ENCODE results near the gene OSBP2. TPM values are rescaled to one million over a fixed set of nuclear protein-coding genes. Genes with fewer than 3 reads are reported as not detected.

OSBP2 gene
- total RNA-seq, 2 experiments from 2014 or later: 2.3 to 2.9 TPM

DNA sequence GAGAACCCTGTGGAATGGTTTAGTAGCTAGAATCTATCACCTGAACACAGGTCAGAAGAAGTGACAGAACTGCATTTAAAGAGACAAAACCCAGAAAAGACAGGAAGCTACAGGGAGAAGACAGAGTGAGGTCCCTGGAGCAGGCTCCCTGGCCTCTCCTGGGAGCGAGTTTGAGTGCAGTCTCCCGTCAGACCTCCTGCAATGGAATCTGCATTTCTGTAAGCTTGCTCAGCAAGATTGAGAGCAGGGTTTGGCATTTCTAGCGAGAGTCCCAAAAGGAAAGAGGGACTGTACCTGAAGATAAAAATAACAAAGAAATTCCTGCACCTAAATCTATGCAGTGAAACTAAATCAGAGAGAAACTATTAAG lies 199.7 kb downstream of the OSBP2 start:
- Mint-ChIP-seq H3K27ac (no peak overlapping the region), H3K4me3 (no peak overlapping the region), H3K9me3 (no peaks in the 10 kb centered on the region), H3K4me1 (ENCODE audit: low read depth) (peaks cover 25% of the 10 kb centered on the region), H3K36me3 (no peaks in the 10 kb centered on the region), H3K27me3 (no peaks in the 10 kb centered on the region)
- ChIA-PET CTCF (interaction anchor here (0.9 to 5.2 kb wide), 3 partner anchors 11 to 139 kb away, joined by 3 to 22 read pairs (median 3); no protein-coding TSS in a partner anchor), POLR2A (no interaction called here)
- intact Hi-C loops (cut with micrococcal nuclease): no loop called here
- no peak for DNase-seq

DNA sequence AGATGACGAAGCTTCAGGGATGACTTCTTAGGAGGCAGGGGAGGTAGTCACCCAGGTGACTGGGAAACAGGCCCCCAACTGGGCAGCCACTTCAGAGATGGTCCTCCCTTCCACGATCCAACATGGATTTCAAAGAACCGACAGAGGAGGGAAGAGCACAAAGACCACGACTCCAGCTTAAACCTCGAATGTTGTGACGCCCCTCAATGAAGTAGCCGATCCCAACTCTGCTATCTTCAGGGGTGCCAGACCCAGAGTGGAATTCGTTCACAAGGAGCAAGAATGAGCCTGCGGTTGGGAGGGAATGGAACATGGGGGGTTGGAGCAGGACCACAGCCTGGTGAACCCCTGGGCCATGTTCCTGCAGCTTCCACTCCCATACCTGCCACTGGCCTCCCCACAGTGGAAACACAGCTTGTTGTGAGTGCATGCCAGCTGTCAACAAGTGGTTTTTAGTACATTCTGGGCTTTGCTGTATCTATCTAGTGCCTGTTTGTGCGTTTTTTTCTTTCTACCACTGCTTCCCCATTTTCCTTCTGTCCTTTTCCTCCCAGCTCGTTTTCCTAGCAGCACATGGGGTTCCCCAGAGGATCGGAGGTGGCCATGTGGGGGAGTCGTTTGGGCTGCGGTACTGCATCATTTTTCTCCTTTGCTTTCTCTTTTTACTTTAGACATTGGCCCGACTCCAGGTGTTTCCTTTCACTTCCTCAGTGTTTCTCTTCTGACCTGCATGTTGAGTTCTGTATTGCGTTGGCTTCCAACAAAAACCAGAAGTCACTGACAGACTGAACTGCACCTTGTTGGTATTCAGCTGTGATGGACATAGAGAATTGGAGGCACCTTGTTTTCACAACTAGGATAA lies 208.1 kb downstream of the OSBP2 start:
- ChIA-PET CTCF (interaction anchor here (0.6 to 6.9 kb wide), 3 partner anchors 9 to 17 kb away, joined by 3 to 22 read pairs (median 4); no protein-coding TSS in a partner anchor), POLR2A (no interaction called here)
- no peak overlapping the region for H3K4me3 Mint-ChIP-seq

DNA sequence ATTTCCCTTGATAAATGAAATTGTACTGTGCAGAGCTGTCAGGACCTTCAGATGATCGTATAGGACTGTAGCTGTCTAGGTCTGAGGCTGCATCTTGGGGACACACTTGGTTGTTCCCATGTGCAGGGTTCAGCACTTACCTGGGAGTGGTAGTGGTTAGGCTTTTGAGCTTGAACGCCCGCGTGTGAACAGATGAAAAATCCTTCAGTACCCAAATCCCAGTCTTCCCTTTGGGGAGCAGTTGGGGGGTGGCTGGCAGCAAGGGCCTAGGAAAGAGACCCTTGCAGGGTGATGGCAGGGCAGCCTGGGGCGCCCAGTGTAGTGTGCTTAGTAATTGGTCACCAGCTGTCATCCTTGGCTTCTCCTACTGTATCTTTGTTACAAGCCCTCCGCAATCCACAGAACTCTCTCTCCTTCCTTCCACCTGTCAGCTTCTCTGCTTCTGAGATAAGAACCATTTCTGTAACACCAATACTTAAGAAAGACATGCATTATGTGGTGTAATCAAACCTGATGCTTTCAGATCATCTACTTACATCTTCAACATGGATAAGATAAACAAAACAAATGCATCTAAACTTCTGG lies 209.3 kb downstream of the OSBP2 start:
- ChIA-PET CTCF (interaction anchor here (1.4 to 6.9 kb wide), 2 partner anchors 12 to 16 kb away, joined by 4 to 22 read pairs; no protein-coding TSS in a partner anchor), POLR2A (interaction anchor here (0.5 kb wide), 1 partner anchor 9 kb away, joined by 3 read pairs; no protein-coding TSS in a partner anchor)
- DNase-seq: no peak
- intact Hi-C loops (cut with micrococcal nuclease): no loop called here
- Mint-ChIP-seq H3K27me3 (no peaks in the 10 kb centered on the region), H3K36me3 (peaks cover 18% of the 10 kb centered on the region), H3K4me3 (no peak overlapping the region), H3K27ac (no peak overlapping the region), H3K9me3 (no peaks in the 10 kb centered on the region), H3K4me1 (ENCODE audit: low read depth) (no peaks in the 10 kb centered on the region)

More for the DNA sequence above, 208.1 kb downstream of the OSBP2 start:
- DNase-seq: no peak
- Mint-ChIP-seq H3K27me3 (no peaks in the 10 kb centered on the region), H3K36me3 (peaks cover 14% of the 10 kb centered on the region), H3K9me3 (no peaks in the 10 kb centered on the region), H3K27ac (no peak overlapping the region), H3K4me1 (ENCODE audit: low read depth) (no peaks in the 10 kb centered on the region)
- intact Hi-C loops (cut with micrococcal nuclease): no loop called here

DNA sequence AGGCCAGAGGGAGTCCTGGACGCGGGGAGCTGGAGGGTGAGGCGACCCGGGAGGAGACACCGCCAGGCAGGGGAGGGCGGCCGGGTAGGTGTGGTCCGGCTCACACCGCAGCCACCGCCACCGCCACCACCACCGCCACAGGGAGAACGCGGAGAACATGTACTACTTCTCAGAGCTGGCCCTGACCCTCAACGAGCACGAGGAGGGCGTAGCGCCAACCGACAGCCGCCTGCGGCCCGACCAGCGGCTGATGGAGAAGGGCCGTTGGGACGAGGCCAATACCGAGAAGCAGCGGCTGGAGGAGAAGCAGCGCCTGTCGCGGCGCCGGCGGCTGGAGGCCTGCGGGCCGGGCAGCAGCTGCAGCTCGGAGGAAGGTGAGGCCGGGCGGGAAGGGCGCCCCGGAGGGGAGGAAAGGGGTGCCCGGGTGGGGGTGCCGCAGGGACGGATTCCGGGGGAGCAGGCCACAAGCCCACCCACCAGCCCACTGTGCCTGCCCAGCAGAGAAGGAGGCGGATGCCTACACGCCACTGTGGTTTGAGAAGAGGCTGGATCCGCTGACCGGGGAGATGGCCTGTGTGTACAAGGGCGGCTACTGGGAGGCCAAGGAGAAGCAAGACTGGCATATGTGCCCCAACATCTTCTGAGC lies 211.1 kb downstream of the OSBP2 start:
- no peaks in the 10 kb centered on the region for H3K9me3 Mint-ChIP-seq
- CTCF ChIA-PET: interaction anchor here (1.1 to 6.9 kb wide), 2 partner anchors 14 to 63 kb away, joined by 3 to 22 read pairs; partner anchors contain the start of gene TUG1
- no peak overlapping the region for H3K27ac Mint-ChIP-seq
- POLR2A ChIA-PET: no interaction called here
- no peak overlapping the region for H3K4me3 Mint-ChIP-seq
- no peaks in the 10 kb centered on the region for H3K4me1 Mint-ChIP-seq (ENCODE audit: low read depth)
- H3K36me3 Mint-ChIP-seq: peaks cover 19% of the 10 kb centered on the region
- no peak for DNase-seq
- no peaks in the 10 kb centered on the region for H3K27me3 Mint-ChIP-seq
- intact Hi-C loops (cut with micrococcal nuclease): no loop called here

DNA sequence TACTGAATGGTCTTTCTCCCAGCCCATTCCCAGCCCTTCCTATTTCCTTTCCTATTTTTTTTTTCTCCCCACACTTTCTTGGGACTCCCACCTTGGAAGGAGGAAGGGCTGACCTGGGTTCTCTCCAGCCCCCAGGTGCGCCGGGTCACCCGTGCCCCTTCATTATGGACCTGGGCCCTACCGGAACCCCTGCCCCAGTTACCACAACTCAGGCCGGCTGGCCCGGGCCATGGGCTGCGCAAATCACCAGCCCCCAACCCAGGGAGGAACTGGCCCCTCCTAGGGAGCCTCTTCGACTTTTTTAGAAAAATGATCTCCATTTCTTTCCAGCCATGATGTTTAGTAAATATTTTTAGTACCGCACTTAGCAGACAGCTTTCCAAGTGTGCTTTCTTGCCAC lies 211.7 kb downstream of the OSBP2 start:
- Mint-ChIP-seq H3K9me3 (no peaks in the 10 kb centered on the region), H3K27me3 (no peaks in the 10 kb centered on the region), H3K4me3 (no peak overlapping the region), H3K36me3 (peaks cover 19% of the 10 kb centered on the region), H3K4me1 (ENCODE audit: low read depth) (no peaks in the 10 kb centered on the region), H3K27ac (no peak overlapping the region)
- DNase-seq: no peak
- ChIA-PET CTCF (interaction anchor here (6.9 kb wide), 1 partner anchor 14 kb away, joined by 22 read pairs; no protein-coding TSS in a partner anchor), POLR2A (no interaction called here)
- intact Hi-C loops (cut with micrococcal nuclease): no loop called here

GRCh38 chr22:30906946-30907345 lies 212.3 kb downstream of the OSBP2 start:
- H3K9me3 Mint-ChIP-seq: no peaks in the 10 kb centered on the region
- CTCF ChIA-PET: interaction anchor here (6.9 kb wide), 1 partner anchor 15 kb away, joined by 22 read pairs; no protein-coding TSS in a partner anchor
- intact Hi-C loops (cut with micrococcal nuclease): no loop called here
- peaks cover 19% of the 10 kb centered on the region for H3K36me3 Mint-ChIP-seq
- H3K27me3 Mint-ChIP-seq: no peaks in the 10 kb centered on the region
- no peak for DNase-seq
- H3K4me1 Mint-ChIP-seq (ENCODE audit: low read depth): no peaks in the 10 kb centered on the region
- no peak overlapping the region for H3K27ac Mint-ChIP-seq
- POLR2A ChIA-PET: no interaction called here
- no peak overlapping the region for H3K4me3 Mint-ChIP-seq

- DNase-seq: no peak
- no peaks in the 10 kb centered on the region for H3K27me3 Mint-ChIP-seq
- H3K36me3 Mint-ChIP-seq: peaks cover 11% of the 10 kb centered on the region
- no peaks in the 10 kb centered on the region for H3K4me1 Mint-ChIP-seq (ENCODE audit: low read depth)
- no peaks in the 10 kb centered on the region for H3K9me3 Mint-ChIP-seq
- no peak overlapping the region for H3K4me3 Mint-ChIP-seq
- intact Hi-C loops (cut with micrococcal nuclease): no loop called here
- ChIA-PET POLR2A (no interaction called here), CTCF (interaction anchor here (6.9 kb wide), 1 partner anchor 16 kb away, joined by 22 read pairs; no protein-coding TSS in a partner anchor)
- no peak overlapping the region for H3K27ac Mint-ChIP-seq
Observed at GRCh38 chr22:30908051-30908461, 213.4 kb downstream of the OSBP2 start.

DNA sequence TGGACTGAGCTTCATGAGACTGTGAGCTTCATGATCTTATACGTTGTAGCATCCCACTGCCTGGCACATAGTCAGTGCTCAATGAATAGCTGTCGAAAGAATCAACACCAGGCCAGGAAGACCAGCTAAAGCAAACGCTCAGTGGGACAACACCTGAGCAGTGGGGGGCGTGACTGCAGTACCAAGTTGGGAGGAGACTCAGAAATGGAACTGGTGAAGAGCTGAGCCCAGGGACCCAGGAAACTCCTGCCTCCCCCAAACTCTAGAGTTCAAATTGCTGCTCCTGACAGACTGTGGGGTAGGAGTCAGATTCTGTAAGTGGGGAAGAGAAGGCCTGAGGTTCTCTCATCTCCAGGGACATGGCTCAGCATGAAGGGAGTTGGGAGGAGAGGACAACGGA lies 214.6 kb downstream of the OSBP2 start:
- CTCF ChIA-PET: interaction anchor here (0.7 to 2.7 kb wide), 2 partner anchors 11 to 12 kb away, joined by 3 to 15 read pairs; no protein-coding TSS in a partner anchor
- DNase-seq: no peak
- H3K27me3 Mint-ChIP-seq: no peaks in the 10 kb centered on the region
- POLR2A ChIA-PET: no interaction called here
- no peaks in the 10 kb centered on the region for H3K9me3 Mint-ChIP-seq
- no peaks in the 10 kb centered on the region for H3K4me1 Mint-ChIP-seq (ENCODE audit: low read depth)
- intact Hi-C loops (cut with micrococcal nuclease): no loop called here
- H3K4me3 Mint-ChIP-seq: no peak overlapping the region
- H3K36me3 Mint-ChIP-seq: peaks cover 7% of the 10 kb centered on the region
- H3K27ac Mint-ChIP-seq: no peak overlapping the region

DNA sequence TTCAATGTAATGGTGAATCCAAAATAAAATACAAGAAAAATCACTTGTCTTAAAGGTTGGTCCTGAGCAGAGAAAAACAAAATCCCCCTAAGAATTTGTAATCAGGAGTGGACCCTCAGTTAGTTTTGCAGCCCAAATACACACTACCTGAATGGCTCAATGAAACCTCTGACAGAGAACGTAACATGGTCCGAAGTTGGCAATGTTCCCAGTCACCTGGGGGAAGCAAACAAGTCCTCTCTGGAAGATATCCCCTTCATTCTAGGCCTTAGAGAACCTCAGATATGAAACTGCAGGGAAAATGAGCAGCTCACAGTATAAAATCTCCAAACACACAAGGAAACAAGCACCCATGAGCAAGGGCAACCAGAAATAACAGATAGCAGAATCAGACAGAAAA lies 215.7 kb downstream of the OSBP2 start:
- DNase-seq: no peak
- ChIA-PET POLR2A (no interaction called here), CTCF (interaction anchor here (0.6 to 2.7 kb wide), 3 partner anchors 10 to 197 kb away, joined by 3 to 15 read pairs (median 3); no protein-coding TSS in a partner anchor)
- H3K27ac Mint-ChIP-seq: no peak overlapping the region
- H3K27me3 Mint-ChIP-seq: no peaks in the 10 kb centered on the region
- peaks cover under 1% of the 10 kb centered on the region for H3K9me3 Mint-ChIP-seq
- intact Hi-C loops (cut with micrococcal nuclease): no loop called here
- no peaks in the 10 kb centered on the region for H3K4me1 Mint-ChIP-seq (ENCODE audit: low read depth)
- H3K36me3 Mint-ChIP-seq: peaks cover 7% of the 10 kb centered on the region
- H3K4me3 Mint-ChIP-seq: no peak overlapping the region

GRCh38 chr22:30918761-30919160 lies 224.1 kb downstream of the OSBP2 start:
- no peaks in the 10 kb centered on the region for H3K27me3 Mint-ChIP-seq
- CTCF ChIA-PET: interaction anchor here (1.6 to 4.6 kb wide), 6 partner anchors 51 to 473 kb away, joined by 4 to 60 read pairs (median 16); partner anchors contain the start of gene TUG1
- H3K4me3 Mint-ChIP-seq: no peak overlapping the region
- peaks cover 2% of the 10 kb centered on the region for H3K9me3 Mint-ChIP-seq
- DNase-seq: no peak
- peaks cover 5% of the 10 kb centered on the region for H3K36me3 Mint-ChIP-seq
- POLR2A ChIA-PET: no interaction called here
- intact Hi-C loops (cut with micrococcal nuclease): no loop called here
- peaks cover 12% of the 10 kb centered on the region for H3K4me1 Mint-ChIP-seq (ENCODE audit: low read depth)
- no peak overlapping the region for H3K27ac Mint-ChIP-seq

DNA sequence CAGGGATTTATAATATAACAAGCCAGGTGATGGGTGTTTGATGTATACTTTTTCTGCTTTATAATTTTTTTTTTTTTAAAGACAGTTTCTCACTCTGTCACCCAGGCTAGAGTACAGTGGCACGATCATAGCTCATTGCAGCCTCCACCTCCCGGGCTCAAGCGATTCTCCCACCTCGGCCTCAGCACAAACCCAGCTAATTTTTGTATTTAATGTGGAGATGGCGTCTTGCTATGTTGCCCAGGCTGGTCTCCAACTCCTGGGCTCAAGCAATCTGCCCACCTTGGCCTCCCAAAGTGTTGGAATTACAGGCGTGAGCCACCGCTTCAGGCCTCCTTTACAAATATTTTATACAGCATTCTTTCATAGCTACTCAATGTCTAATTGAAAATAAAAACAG lies 225.3 kb downstream of the OSBP2 start:
- H3K4me1 Mint-ChIP-seq (ENCODE audit: low read depth): peaks cover 12% of the 10 kb centered on the region
- POLR2A ChIA-PET: interaction anchor here (1.5 kb wide), 1 partner anchor 165 kb away, joined by 5 read pairs; no protein-coding TSS in a partner anchor
- H3K4me3 Mint-ChIP-seq: no peak overlapping the region
- DNase-seq: no peak
- H3K36me3 Mint-ChIP-seq: peaks cover 5% of the 10 kb centered on the region
- no peak overlapping the region for H3K27ac Mint-ChIP-seq
- no peaks in the 10 kb centered on the region for H3K27me3 Mint-ChIP-seq
- peaks cover 2% of the 10 kb centered on the region for H3K9me3 Mint-ChIP-seq
- intact Hi-C loops (cut with micrococcal nuclease): loop anchor here (1.0 kb wide), 2 partner anchors 157 to 286 kb away; no protein-coding TSS in a partner anchor
- CTCF ChIA-PET: interaction anchor here (0.6 to 4.6 kb wide), 33 partner anchors 8 to 1333 kb away, joined by 3 to 60 read pairs (median 4); partner anchors contain the start of genes TCN2 and TUG1
